Fibroblast of lung (primary cell): ENCODE data around the gene EEF1B2. TPM values are rescaled to one million over a fixed set of nuclear protein-coding genes. Genes with fewer than 3 reads are reported as not detected.

Experiments
- DNase-seq, 2 donors: peaks; one replicate each; pipeline versions ENCODE4 v3.0.0 to v3.0.0-alpha.2; 2010; ENCODE audit warnings: low read depth in 2 of 2
- H2AFZ ChIP-seq: 2 replicates; pipeline ENCODE4 v1.5.1; 2012; ENCODE audit warnings: low read length, control low read depth, inconsistent platforms
- H3K27ac ChIP-seq: 2 replicates; pipeline ENCODE4 v1.5.1; 2011; ENCODE audit warnings: low read length, control low read depth; ENCODE audit not compliant: insufficient read depth
- H3K27me3 ChIP-seq: 2 replicates; pipeline ENCODE4 v1.5.1; 2011; ENCODE audit warnings: mild to moderate bottlenecking, low read length; ENCODE audit not compliant: control insufficient read depth, insufficient read depth
- H3K36me3 ChIP-seq: 2 replicates; pipeline ENCODE4 v1.5.1; 2011; ENCODE audit warnings: low read length; ENCODE audit not compliant: control insufficient read depth, insufficient read depth
- H3K4me1 ChIP-seq: 2 replicates; pipeline ENCODE4 v1.5.1; 2011; ENCODE audit warnings: low read length; ENCODE audit not compliant: control insufficient read depth, insufficient read depth; ENCODE audit errors: extremely low read depth
- H3K4me2 ChIP-seq: 2 replicates; pipeline ENCODE4 v1.5.1; 2011; ENCODE audit warnings: low read length, control low read depth; ENCODE audit not compliant: insufficient read depth; ENCODE audit errors: extremely low read depth
- H3K4me3 ChIP-seq, 4 experiments: fragments of 200-600 bp in 1 of 4; sonication (generic) in 1 of 4; replicated peaks in 1 of 4; 2 replicates each; pipeline ENCODE4 v1.5.1; 2011 to 2016; ENCODE audit warnings: low read length in 4 of 4, low read depth in 3 of 4, mild to moderate bottlenecking in 3 of 4, control low read depth in 2 of 4, inconsistent platforms in 1 of 4, mixed read lengths in 1 of 4; ENCODE audit not compliant: insufficient read depth in 1 of 4; ENCODE audit errors: control extremely low read depth in 1 of 4
- H3K79me2 ChIP-seq: 2 replicates; pipeline ENCODE4 v1.5.1; 2012; ENCODE audit warnings: mild to moderate bottlenecking, low read length, inconsistent platforms; ENCODE audit not compliant: control insufficient read depth, insufficient read depth
- H3K9ac ChIP-seq: 2 replicates; pipeline ENCODE4 v1.5.1; 2011; ENCODE audit warnings: mild to moderate bottlenecking, low read length, control low read depth; ENCODE audit not compliant: insufficient read depth
- H3K9me3 ChIP-seq: 2 replicates; pipeline ENCODE4 v1.5.1; 2012; ENCODE audit warnings: low read depth, low read length; ENCODE audit not compliant: control insufficient read depth, insufficient read depth
- H4K20me1 ChIP-seq: 2 replicates; pipeline ENCODE4 v1.5.1; 2011; ENCODE audit warnings: low read length; ENCODE audit not compliant: control insufficient read depth, insufficient read depth; ENCODE audit errors: extremely low read depth
- EZH2 ChIP-seq: IDR thresholded peaks from 2 replicates; pipeline ENCODE4 v1.5.1; 2012; ENCODE audit warnings: low read length, control low read depth, mild to moderate bottlenecking; ENCODE audit errors: missing control alignments
- polyA plus RNA-seq, 2 donors: library from polyadenylated mRNA; depleted of rRNA in 1 of 2; stranded (reverse) in 1 of 2; unstranded in 1 of 2; fragments of >200 nt; gene quantifications; 2 replicates each; pipeline ENCODE4 v1.2.1, GENCODE V29; 2011 to 2012; ENCODE audit warnings: missing spikeins in 1 of 2
- total RNA-seq: library from RNA; depleted of rRNA; stranded (reverse); fragments of >200 nt; gene quantifications from 2 replicates; pipeline ENCODE4 v1.2.1, GENCODE V29; 2014
- TF ChIP-seq, protein P1 (sequence below), 2 donors: IDR thresholded peaks in 1 of 2; conservative IDR thresholded peaks in 1 of 2; 1 replicate in 1 of 2; 2 replicates in 1 of 2; pipeline ENCODE4 v1.5.1; 2011 to 2012; ENCODE audit warnings: low read length in 2 of 2, control low read depth in 1 of 2, inconsistent platforms in 1 of 2, low read depth in 1 of 2, mild to moderate bottlenecking in 1 of 2

The EEF1B2 gene
- total and polyA plus RNA-seq, 2 donors (not counting 1 experiment from before 2014, with no cell fraction given) = 439 to 984 TPM

DNA sequence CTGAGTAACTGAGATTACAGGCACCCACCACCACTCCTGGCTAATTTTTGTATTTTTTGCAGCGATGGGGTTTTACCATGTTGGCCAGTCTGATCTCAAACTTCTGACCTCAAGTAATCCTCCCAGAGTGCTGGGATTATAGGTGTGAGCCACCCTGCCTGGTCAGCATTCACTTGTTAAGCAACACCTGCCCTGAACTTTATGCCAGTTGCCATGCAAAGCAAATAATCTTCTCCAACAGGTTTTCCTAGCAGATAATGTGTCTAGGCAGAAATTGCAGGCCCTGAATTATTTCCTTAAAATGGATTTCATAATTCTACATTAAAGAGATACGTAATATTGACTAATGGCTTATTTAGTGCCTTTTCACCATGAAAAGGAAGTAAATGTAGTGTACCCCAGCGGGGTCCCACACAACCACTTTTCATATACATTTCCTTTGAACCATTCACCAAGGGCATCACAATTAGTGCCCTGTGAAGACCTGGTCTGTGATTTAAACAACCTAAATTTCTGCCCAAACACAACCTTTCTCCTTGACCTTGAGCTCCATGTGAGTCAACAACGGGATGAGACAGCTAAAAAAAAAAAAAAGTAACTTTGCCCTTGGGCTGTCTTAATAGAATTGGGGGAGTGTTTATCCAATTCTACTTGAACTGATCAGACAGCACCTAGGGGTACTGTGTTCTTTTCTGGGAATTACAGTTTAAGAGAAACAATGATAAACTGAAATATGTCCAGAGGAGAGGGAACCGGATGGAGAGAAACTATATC, 41.6 kb downstream of the EEF1B2 start:
- no peaks in the 10 kb centered on the region for H3K79me2 ChIP-seq
- H3K27ac ChIP-seq = no peak overlapping the region
- no peaks in the 10 kb centered on the region for H4K20me1 ChIP-seq

GRCh38 chr2:206202446-206202845, 42.8 kb downstream of the EEF1B2 start:
- Histone ChIP-seq H3K4me1 (no peaks in the 10 kb centered on the region), H3K9me3 (no peaks in the 10 kb centered on the region), H3K4me2 (no peak overlapping the region), H3K27me3 (no peaks in the 10 kb centered on the region), H4K20me1 (no peaks in the 10 kb centered on the region), H2AFZ (no peak overlapping the region), H3K36me3 (no peaks in the 10 kb centered on the region), H3K4me3 (no peak overlapping the region), H3K9ac (no peak overlapping the region), H3K79me2 (no peaks in the 10 kb centered on the region), H3K27ac (no peak overlapping the region)
- no peak for DNase-seq
- TF ChIP-seq EZH2 = no peak
- TF ChIP-seq, protein P1, sequence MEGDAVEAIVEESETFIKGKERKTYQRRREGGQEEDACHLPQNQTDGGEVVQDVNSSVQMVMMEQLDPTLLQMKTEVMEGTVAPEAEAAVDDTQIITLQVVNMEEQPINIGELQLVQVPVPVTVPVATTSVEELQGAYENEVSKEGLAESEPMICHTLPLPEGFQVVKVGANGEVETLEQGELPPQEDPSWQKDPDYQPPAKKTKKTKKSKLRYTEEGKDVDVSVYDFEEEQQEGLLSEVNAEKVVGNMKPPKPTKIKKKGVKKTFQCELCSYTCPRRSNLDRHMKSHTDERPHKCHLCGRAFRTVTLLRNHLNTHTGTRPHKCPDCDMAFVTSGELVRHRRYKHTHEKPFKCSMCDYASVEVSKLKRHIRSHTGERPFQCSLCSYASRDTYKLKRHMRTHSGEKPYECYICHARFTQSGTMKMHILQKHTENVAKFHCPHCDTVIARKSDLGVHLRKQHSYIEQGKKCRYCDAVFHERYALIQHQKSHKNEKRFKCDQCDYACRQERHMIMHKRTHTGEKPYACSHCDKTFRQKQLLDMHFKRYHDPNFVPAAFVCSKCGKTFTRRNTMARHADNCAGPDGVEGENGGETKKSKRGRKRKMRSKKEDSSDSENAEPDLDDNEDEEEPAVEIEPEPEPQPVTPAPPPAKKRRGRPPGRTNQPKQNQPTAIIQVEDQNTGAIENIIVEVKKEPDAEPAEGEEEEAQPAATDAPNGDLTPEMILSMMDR (conservative IDR thresholded peaks at IDR 0.05 in 1 of 2, IDR thresholded peaks at IDR 0.05 in 1 of 2; ENCODE audit: low read depth in 1 of 2, low read length in 2 of 2) = no peak

More for the DNA sequence above, 41.6 kb downstream of the EEF1B2 start:
- H3K36me3 ChIP-seq = no peaks in the 10 kb centered on the region
- no peak overlapping the region for H2AFZ ChIP-seq
- no peaks in the 10 kb centered on the region for H3K27me3 ChIP-seq
- no peak for TF ChIP-seq EZH2
- TF ChIP-seq, protein P1 (conservative IDR thresholded peaks at IDR 0.05 in 1 of 2, IDR thresholded peaks at IDR 0.05 in 1 of 2; ENCODE audit: low read depth in 1 of 2, low read length in 2 of 2) = no peak
- no peak overlapping the region for H3K4me2 ChIP-seq
- H3K4me3 ChIP-seq = no peak overlapping the region
- no peaks in the 10 kb centered on the region for H3K9me3 ChIP-seq
- H3K9ac ChIP-seq = no peak overlapping the region
- no peaks in the 10 kb centered on the region for H3K4me1 ChIP-seq
- DNase-seq = no peak

- no peaks in the 10 kb centered on the region for H4K20me1 ChIP-seq
- no peak overlapping the region for H2AFZ ChIP-seq
- H3K4me1 ChIP-seq = no peaks in the 10 kb centered on the region
- H3K4me2 ChIP-seq = no peak overlapping the region
- H3K4me3 ChIP-seq = no peak overlapping the region
- no peak for DNase-seq
- no peak overlapping the region for H3K9ac ChIP-seq
- H3K79me2 ChIP-seq = no peaks in the 10 kb centered on the region
- H3K27ac ChIP-seq = no peak overlapping the region
- no peak for TF ChIP-seq EZH2
- TF ChIP-seq, protein P1 (conservative IDR thresholded peaks at IDR 0.05 in 1 of 2, IDR thresholded peaks at IDR 0.05 in 1 of 2; ENCODE audit: low read depth in 1 of 2, low read length in 2 of 2) = no peak
- no peaks in the 10 kb centered on the region for H3K36me3 ChIP-seq
- H3K9me3 ChIP-seq = no peaks in the 10 kb centered on the region
- no peaks in the 10 kb centered on the region for H3K27me3 ChIP-seq
Measured at GRCh38 chr2:206203331-206203730, 43.6 kb downstream of the EEF1B2 start.
